Measurements from ENCODE around the gene COPE.

COPE gene

DNA sequence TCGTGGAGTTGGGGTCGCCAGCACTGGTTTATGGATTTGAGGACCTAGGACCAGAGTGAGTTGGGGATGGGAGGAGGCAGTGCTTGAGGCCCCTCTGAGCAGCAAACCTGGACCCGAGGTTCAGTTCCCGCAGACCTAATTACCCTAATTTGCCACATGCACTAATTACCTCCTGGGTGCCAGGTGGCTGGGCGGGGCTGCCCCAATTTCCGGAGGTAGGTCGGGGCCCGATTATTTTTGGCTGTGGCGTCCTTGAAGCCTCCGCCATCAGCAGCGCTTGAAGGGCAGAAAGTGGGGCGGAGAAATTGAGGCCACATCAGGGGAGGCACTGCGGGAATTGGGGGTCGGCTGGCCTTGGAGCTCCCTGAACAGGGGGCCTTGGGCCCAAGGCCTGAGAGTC lies 27.7 kb upstream of the COPE start:
- TF ChIP-seq, protein P1, sequence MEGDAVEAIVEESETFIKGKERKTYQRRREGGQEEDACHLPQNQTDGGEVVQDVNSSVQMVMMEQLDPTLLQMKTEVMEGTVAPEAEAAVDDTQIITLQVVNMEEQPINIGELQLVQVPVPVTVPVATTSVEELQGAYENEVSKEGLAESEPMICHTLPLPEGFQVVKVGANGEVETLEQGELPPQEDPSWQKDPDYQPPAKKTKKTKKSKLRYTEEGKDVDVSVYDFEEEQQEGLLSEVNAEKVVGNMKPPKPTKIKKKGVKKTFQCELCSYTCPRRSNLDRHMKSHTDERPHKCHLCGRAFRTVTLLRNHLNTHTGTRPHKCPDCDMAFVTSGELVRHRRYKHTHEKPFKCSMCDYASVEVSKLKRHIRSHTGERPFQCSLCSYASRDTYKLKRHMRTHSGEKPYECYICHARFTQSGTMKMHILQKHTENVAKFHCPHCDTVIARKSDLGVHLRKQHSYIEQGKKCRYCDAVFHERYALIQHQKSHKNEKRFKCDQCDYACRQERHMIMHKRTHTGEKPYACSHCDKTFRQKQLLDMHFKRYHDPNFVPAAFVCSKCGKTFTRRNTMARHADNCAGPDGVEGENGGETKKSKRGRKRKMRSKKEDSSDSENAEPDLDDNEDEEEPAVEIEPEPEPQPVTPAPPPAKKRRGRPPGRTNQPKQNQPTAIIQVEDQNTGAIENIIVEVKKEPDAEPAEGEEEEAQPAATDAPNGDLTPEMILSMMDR (IDR thresholded peaks at IDR 0.05; ENCODE audit: low read depth, low read length), result no peak
- no peak overlapping the region for H3K4me3 ChIP-seq (ENCODE audit: low read depth, low read length)

DNA sequence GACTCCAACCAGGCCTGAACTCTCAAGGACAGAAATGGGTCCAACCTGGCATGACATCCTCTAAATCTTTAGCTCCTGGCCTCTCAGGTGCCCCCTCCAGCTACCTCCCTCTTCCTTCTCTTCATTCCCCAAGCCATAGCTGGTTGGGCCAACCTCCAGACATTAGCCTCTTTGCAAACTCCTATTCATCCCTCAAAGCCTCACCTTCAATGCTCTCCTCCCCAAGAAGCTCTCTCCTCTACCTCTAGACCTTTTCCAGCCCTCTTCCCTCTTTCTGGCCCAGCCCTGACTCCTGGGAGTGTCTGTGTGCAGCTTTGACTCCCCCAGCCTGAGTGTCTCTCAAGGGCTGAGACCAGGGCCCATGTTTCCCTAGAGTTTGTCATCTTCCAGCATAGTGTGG lies 27.1 kb upstream of the COPE start:
- H3K4me3 ChIP-seq (ENCODE audit: low read depth, low read length), result no peak overlapping the region
- TF ChIP-seq, protein P1 (IDR thresholded peaks at IDR 0.05; ENCODE audit: low read depth, low read length), result no peak

DNA sequence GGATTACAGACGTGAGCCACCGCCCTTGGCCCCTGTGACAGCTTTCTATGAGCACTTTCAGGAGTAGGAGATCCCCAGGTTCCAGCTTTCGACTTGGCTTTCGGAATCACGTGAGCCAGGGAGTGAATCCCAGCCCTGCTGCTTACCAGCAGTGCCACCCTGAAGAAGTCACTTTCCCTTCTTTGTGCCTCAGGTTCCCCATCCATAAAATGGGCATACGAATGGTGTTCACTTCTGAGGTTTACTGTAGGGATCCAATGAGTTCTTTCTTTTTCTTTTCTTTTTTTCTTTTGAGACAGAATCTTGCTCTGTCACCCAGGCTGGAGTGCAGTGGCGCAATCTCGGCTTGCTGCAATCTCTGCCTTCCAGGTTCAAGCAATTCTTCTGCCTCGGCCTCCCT lies 26.1 kb upstream of the COPE start:
- TF ChIP-seq, protein P1 (IDR thresholded peaks at IDR 0.05; ENCODE audit: low read depth, low read length), result no peak
- H3K4me3 ChIP-seq (ENCODE audit: low read depth, low read length), result no peak overlapping the region

DNA sequence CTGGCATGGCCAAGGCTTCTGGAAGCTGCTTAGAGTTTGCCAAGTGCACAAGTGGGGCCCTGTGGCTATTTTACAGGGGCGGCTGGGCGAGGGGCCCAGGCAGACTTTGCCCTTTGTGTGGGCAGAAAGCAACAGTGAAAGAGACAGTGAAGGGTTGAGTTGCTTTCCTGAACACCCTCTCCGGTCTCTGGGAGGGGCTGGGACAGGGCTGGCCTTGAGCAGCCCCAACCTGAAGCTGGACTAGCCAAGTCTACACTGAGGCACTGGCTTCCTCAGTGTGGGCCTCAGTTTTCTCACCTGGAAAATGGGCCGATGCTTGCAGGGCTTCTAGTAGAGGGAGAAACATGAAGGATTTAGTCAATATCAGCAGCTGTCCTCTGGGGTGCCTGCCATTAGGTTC lies 24.3 kb upstream of the COPE start:
- no peak overlapping the region for H3K4me3 ChIP-seq (ENCODE audit: low read depth, low read length)
- TF ChIP-seq, protein P1 (IDR thresholded peaks at IDR 0.05; ENCODE audit: low read depth, low read length), result no peak

GRCh38 chr19:18942692-18943091 lies 23.5 kb upstream of the COPE start:
- TF ChIP-seq, protein P1 (IDR thresholded peaks at IDR 0.05; ENCODE audit: low read depth, low read length), result no peak
- no peak overlapping the region for H3K4me3 ChIP-seq (ENCODE audit: low read depth, low read length)

GRCh38 chr19:18941628-18942354 lies 22.6 kb upstream of the COPE start:
- TF ChIP-seq, protein P1 (IDR thresholded peaks at IDR 0.05; ENCODE audit: low read depth, low read length), result no peak
- H3K4me3 ChIP-seq (ENCODE audit: low read depth, low read length), result peak overlapping the region; percentile 46

DNA sequence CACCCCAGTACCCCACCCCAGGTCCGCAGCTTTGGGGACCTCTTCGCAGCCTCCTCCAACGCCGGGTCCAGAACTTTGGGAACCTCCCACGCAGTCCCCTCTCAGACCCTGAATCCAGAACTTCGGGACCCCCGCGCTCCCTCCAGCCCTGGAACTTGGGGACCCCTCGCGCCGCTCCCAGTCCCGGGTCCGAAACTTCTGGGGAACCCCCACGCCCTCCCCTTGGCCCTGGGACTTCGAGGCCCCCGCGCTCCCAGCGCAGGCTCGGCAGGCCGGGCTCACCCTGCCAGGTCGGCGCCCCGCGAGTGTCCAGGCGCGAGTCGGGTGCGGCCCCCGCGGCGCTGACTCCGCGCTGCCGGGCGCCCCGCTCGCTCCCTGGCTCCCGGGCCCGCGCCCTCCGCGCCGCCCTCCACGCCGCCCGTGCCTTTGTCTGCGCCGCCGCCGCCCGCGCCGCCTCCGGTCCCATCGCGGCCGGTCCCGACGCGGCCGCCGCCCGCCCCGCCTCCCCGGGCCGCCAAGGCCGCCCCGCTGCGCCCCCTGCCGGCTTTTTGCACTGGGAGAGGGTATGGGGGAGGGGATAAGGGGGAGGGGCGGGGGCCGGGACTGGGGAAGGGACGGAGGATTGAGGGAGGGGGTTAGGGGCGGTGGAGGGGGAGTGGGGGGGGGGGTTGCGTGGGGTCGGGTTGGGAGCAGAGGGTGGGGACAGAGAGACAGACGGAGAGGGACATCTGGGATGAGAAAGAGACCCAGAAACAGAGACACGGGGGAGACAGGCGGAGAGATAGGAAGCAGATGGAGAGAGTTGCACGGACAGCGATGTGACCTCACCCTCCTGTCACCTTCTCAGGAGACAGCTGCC lies 21.8 kb upstream of the COPE start, which contains the start of gene HOMER3:
Gene HOMER3 (minus strand): TSS at position 449 of the 859 bp plus-strand sequence. CDS start 2,235 bp downstream, outside the sequence.
- TF ChIP-seq, protein P1 (IDR thresholded peaks at IDR 0.05; ENCODE audit: low read depth, low read length), result no peak
- H3K4me3 ChIP-seq (ENCODE audit: low read depth, low read length), result peak within 1 kb of the TSS; percentile 85

Measured in WI38 (cell line).